Smooth muscle cell of the umbilical artery (primary cell): Measurements from ENCODE around the gene GIN1. TPM values are rescaled to one million over a fixed set of nuclear protein-coding genes. Genes with fewer than 3 reads are reported as not detected.

Experiments
- total RNA-seq: library from RNA; depleted of rRNA; stranded (reverse); fragments of >200 nt; gene quantifications from 2 replicates; pipeline ENCODE4 v1.2.3, GENCODE V29; 2014

GIN1 gene, protein sequence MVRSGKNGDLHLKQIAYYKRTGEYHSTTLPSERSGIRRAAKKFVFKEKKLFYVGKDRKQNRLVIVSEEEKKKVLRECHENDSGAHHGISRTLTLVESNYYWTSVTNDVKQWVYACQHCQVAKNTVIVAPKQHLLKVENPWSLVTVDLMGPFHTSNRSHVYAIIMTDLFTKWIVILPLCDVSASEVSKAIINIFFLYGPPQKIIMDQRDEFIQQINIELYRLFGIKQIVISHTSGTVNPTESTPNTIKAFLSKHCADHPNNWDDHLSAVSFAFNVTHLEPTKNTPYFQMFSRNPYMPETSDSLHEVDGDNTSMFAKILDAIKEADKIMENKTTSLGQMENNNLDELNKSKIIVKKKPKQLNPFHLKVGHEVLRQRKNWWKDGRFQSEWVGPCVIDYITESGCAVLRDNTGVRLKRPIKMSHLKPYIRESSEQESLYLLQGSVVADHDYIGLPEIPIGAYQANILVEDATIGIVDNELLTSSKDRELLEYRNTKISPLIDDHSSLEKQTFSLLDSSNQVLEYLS
- total RNA-seq: 7.0 and 8.9 TPM in 2 replicates

DNA sequence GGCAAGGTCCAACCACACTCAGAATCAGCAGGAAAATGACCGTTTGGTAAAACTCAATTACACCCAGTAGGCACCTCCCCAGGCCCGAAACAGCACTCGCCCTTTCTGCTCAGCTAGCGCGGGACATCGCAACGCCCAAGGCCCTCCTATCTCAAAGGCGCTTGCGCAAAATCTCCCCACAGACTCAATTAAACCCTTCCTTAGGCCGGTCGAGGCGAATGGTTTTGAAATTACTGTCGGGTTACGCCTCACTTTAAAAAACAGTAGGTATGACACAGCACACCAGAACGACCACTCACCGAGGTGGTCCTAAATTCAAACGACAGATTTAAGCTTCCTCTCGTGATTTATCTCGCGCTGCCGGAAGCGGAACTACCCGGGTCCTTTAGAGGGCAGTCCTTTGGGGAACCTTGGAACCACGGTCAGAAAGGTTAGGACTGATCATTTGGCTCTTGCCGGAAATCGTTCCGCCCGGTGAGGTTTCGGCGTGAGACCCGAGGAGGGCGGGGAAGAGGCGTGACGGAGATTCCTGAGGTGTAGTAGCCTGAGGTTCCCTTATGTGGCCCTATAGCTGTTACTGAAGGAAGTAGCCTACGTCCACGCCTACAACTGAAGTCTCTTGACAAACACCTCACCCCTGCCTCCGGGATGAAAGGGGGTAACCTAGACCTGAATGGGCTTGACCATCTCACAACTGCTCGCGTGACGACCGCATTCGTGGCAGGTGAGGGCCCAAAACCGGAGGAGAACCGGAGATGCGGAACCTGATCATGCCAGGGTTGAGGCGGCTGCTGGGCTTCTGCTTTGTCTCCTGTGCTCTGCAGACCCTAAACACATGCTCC is at the start of gene GIN1, which contains the start of gene PPIP5K2:
Gene GIN1, minus strand, starts transcription at position 374 of the 842 bp plus-strand sequence. CDS start 11,431 bp downstream, outside the sequence.
Gene PPIP5K2, plus strand, starts transcription at position 537 of the 842 bp plus-strand sequence. CDS start 9,289 bp downstream, outside the sequence.

Other genes starting within 250 kb of the GIN1 start
- 46.9 and 60.2 TPM in 2 replicates for gene PPIP5K2, start 163 bp upstream of the GIN1 start, total RNA-seq
- gene MACIR, start 138.6 kb upstream of the GIN1 start, total RNA-seq: 8.0 and 26.0 TPM in 2 replicates